DOHH2 (cell line): ENCODE measurements around the gene UBAP1L.

Experiments
- H3F3A ChIP-seq: fragments of 200-600 bp; sonication (generic), shearing (Covaris generic); 2 replicates; pipeline ENCODE4 v1.6.0; 2016; ENCODE audit warnings: antibody characterized with exemption, mild to moderate bottlenecking; ENCODE audit not compliant: control insufficient read depth, insufficient read depth
- H3K27ac ChIP-seq: fragments of 200-600 bp; sonication (generic); 2 replicates; pipeline ENCODE4 v1.5.1; 2014; ENCODE audit warnings: low read depth, mild to moderate bottlenecking, low read length, moderate library complexity
- H3K27me3 ChIP-seq: fragments of 200-600 bp; sonication (generic); 2 replicates; pipeline ENCODE4 v1.6.1; 2014; ENCODE audit warnings: mild to moderate bottlenecking, low read length, mixed read lengths; ENCODE audit not compliant: control insufficient read depth
- H3K36me3 ChIP-seq: fragments of 200-600 bp; sonication (generic); 2 replicates; pipeline ENCODE4 v1.6.1; 2014; ENCODE audit warnings: mild to moderate bottlenecking, low read length, moderate library complexity, mixed read lengths; ENCODE audit not compliant: control insufficient read depth
- H3K4me1 ChIP-seq: fragments of 200-600 bp; sonication (generic); 2 replicates; pipeline ENCODE4 v1.6.1; 2014; ENCODE audit warnings: mild to moderate bottlenecking, low read length, mixed read lengths; ENCODE audit not compliant: control insufficient read depth
- H3K4me2 ChIP-seq: fragments of 200-600 bp; sonication (generic); 2 replicates; pipeline ENCODE4 v1.6.0; 2014; ENCODE audit warnings: mild to moderate bottlenecking, low read length, moderate library complexity
- H3K4me3 ChIP-seq: fragments of 200-600 bp; sonication (generic); 2 replicates; pipeline ENCODE4 v1.5.1; 2014; ENCODE audit warnings: mild to moderate bottlenecking, low read length, mixed read lengths
- H3K79me2 ChIP-seq: fragments of 200-600 bp; sonication (generic); 2 replicates; pipeline ENCODE4 v1.6.1; 2014; ENCODE audit warnings: mild to moderate bottlenecking, low read length, mixed read lengths; ENCODE audit not compliant: control insufficient read depth
- H3K9me2 ChIP-seq: fragments of 200-600 bp; sonication (generic); replicated peaks from 2 replicates; pipeline ENCODE4 v1.6.1; 2014; ENCODE audit warnings: mild to moderate bottlenecking, low read length, mixed read lengths; ENCODE audit not compliant: control insufficient read depth
- H3K9me3 ChIP-seq: fragments of 200-600 bp; sonication (generic); 2 replicates; pipeline ENCODE4 v1.6.1; 2014; ENCODE audit warnings: antibody characterized with exemption, low read length, mixed read lengths; ENCODE audit not compliant: control insufficient read depth, insufficient read depth
- H4K20me1 ChIP-seq: fragments of 200-600 bp; sonication (generic); 2 replicates; pipeline ENCODE4 v1.6.0; 2014; ENCODE audit warnings: low read depth, mild to moderate bottlenecking, antibody characterized with exemption, low read length, moderate library complexity; ENCODE audit not compliant: control insufficient read depth, insufficient read depth
- EZH2phosphoT487 ChIP-seq: fragments of 200-600 bp; sonication (generic); IDR thresholded peaks from 2 replicates; pipeline ENCODE4 v1.6.1; 2017; ENCODE audit warnings: borderline replicate concordance, mild to moderate bottlenecking, antibody characterized with exemption, low read length, moderate library complexity, mixed read lengths
- TF ChIP-seq, protein P1 (sequence below): fragments of 200-600 bp; sonication (generic); IDR thresholded peaks from one replicate; pipeline ENCODE4 v1.5.1; 2014; ENCODE audit warnings: antibody characterized with exemption, mild to moderate bottlenecking, low read depth, low read length; ENCODE audit not compliant: poor library complexity, severe bottlenecking

UBAP1L gene

DNA sequence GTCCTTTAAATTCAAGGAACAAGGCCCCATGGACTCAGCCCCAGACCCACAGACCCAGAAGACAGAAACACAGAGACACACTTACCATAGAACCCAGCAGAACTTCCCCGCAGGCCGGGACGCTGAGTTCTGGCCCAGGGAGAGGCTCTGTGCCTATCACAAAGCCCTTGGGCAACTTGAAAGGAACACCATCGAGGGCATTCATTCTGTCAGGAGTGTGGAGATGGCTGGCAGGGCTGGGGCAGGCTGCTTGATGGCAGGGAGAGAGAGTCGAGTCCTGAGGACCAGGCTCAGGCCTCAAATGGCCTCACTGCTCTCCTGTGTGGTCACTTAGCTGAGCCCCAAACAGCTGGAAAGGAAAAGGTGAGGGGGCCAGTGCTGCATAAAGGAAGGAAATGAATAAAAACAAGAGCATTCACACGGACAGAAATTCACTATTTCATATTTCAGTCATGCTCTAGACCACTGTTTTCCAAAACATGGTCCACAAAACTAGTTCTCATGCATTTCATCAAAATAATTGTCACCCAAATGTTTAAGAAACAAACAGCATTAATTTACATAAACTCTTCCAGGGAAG, 8.9 kb downstream of the UBAP1L start:
- H3K4me2 ChIP-seq, result no peak overlapping the region
- no peaks in the 10 kb centered on the region for H3K9me3 ChIP-seq
- TF ChIP-seq EZH2phosphoT487, result no peak
- TF ChIP-seq, protein P1, sequence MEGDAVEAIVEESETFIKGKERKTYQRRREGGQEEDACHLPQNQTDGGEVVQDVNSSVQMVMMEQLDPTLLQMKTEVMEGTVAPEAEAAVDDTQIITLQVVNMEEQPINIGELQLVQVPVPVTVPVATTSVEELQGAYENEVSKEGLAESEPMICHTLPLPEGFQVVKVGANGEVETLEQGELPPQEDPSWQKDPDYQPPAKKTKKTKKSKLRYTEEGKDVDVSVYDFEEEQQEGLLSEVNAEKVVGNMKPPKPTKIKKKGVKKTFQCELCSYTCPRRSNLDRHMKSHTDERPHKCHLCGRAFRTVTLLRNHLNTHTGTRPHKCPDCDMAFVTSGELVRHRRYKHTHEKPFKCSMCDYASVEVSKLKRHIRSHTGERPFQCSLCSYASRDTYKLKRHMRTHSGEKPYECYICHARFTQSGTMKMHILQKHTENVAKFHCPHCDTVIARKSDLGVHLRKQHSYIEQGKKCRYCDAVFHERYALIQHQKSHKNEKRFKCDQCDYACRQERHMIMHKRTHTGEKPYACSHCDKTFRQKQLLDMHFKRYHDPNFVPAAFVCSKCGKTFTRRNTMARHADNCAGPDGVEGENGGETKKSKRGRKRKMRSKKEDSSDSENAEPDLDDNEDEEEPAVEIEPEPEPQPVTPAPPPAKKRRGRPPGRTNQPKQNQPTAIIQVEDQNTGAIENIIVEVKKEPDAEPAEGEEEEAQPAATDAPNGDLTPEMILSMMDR, result no peak
- H3K27me3 ChIP-seq, result no peaks in the 10 kb centered on the region
- H3K9me2 ChIP-seq, result no peaks in the 10 kb centered on the region
- no peaks in the 10 kb centered on the region for H3K4me1 ChIP-seq
- peaks cover 15% of the 10 kb centered on the region; the same call in 1 of the 2 replicates for H3K36me3 ChIP-seq
- no peaks in the 10 kb centered on the region for H3K79me2 ChIP-seq
- H3K4me3 ChIP-seq, result no peak overlapping the region
- no peak overlapping the region for H3K27ac ChIP-seq
- H4K20me1 ChIP-seq, result no peaks in the 10 kb centered on the region
- no peaks in the 10 kb centered on the region for H3F3A ChIP-seq

DNA sequence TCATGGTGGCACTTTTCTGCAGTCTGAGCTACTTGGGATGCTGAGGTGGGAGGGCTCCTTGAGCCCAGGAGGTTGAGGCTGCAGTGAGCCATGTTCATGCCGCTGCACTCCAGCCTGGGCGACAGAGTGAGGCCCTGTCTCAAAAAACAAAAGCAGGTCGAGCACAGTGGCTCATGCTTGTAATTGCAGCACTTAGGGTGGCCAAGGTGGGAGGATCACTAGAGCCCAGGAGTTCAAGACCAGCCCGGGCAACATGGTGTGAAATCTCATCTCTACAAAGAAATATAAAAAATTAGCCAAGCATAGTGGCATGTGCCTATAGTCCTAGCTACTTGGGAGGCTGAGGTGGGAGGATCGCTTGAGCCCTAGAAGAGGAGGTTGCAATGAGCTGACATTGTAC, 10.0 kb downstream of the UBAP1L start:
- Histone ChIP-seq H3K9me2 (no peaks in the 10 kb centered on the region), H3K4me1 (no peaks in the 10 kb centered on the region), H3K4me2 (no peak overlapping the region), H3K27ac (no peak overlapping the region), H3F3A (no peaks in the 10 kb centered on the region), H4K20me1 (no peaks in the 10 kb centered on the region), H3K9me3 (no peaks in the 10 kb centered on the region), H3K27me3 (no peaks in the 10 kb centered on the region), H3K4me3 (no peak overlapping the region), H3K79me2 (no peaks in the 10 kb centered on the region), H3K36me3 (peaks cover 24% of the 10 kb centered on the region; the same call in 1 of the 2 replicates)
- TF ChIP-seq EZH2phosphoT487, result no peak
- TF ChIP-seq, protein P1, result no peak

DNA sequence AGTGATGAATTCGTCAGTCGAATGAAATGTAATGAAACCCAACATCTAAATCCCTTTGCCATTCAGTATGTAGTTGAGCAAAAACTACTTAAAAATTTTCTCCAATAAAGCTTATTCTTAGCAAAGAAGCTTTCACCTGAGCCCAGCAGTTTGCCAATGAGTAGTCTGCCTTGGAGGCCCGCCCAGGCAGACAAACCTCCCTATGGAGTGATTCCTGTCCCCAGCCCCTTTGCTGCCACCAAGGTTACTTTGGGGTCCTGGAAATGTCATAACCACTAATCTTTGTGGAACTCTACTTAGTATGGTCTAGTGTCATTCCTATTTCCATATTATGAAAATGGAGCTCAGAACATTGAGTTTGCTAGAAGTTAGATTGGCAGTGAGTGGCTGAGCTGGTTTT, 12.1 kb downstream of the UBAP1L start:
- no peak for TF ChIP-seq EZH2phosphoT487

DNA sequence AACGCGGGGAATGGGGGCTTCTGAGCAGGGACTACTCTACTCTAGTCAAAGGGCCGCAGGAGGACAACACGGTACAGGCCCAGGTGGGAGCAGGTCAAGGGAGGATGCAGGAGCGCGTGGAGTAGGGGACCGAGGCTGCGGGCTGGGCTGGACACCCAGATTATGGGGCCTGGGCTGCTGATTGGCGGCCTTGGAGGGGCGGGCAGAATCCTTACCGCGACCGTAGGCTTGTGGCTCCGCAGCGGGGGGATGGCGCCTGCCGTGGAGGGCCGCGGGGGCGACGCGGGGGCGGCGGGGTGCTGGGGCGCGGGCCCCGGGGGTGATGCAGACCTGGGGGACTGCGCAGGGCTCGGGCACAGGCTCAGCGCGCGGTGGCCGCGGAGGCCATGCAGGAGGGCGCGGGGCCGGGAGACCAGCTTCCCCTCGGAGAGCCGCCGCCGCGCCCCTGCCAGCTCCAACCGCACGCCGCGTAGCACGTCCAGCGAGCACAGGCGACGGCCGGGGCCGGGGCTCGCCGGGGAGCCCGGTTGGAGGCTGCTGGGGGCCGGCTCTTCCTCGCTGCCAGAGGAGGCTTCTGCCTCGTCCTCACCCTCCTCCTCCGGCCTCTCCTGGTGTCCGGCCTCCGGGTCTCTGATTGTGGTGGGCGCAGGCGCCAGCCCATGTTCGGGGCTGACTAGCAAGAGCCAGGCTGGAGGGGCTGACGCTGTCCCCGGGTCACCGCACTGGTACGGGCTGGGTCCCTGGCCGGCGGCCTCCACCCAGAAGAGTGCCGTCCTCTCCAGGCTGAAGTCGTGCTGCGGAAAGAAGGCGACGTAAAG, 12.9 kb downstream of the UBAP1L start:
- H3K36me3 ChIP-seq, result peaks cover 44% of the 10 kb centered on the region
- H3K4me3 ChIP-seq, result no peak overlapping the region
- no peaks in the 10 kb centered on the region for H3K4me1 ChIP-seq
- no peak overlapping the region for H3K27ac ChIP-seq
- H3K9me2 ChIP-seq, result no peaks in the 10 kb centered on the region
- H3K9me3 ChIP-seq, result no peaks in the 10 kb centered on the region
- no peaks in the 10 kb centered on the region for H4K20me1 ChIP-seq
- no peaks in the 10 kb centered on the region for H3K27me3 ChIP-seq
- H3K4me2 ChIP-seq, result no peak overlapping the region
- TF ChIP-seq EZH2phosphoT487, result no peak
- TF ChIP-seq, protein P1, result peak; percentile 4
- no peaks in the 10 kb centered on the region for H3K79me2 ChIP-seq
- no peaks in the 10 kb centered on the region for H3F3A ChIP-seq

More for the DNA sequence above, 12.1 kb downstream of the UBAP1L start:
- Histone ChIP-seq H3K36me3 (peaks cover 41% of the 10 kb centered on the region), H3K27me3 (no peaks in the 10 kb centered on the region), H3K4me2 (no peak overlapping the region), H3F3A (no peaks in the 10 kb centered on the region), H3K9me3 (no peaks in the 10 kb centered on the region), H3K27ac (no peak overlapping the region), H4K20me1 (no peaks in the 10 kb centered on the region), H3K79me2 (no peaks in the 10 kb centered on the region), H3K9me2 (no peaks in the 10 kb centered on the region), H3K4me3 (no peak overlapping the region), H3K4me1 (no peaks in the 10 kb centered on the region)
